Measurements from ENCODE around the gene RNF225. TPM values are rescaled to one million over a fixed set of nuclear protein-coding genes. Genes with fewer than 3 reads are reported as not detected.
"Not testable (repeated sequence)": the region's sequence is repeated elsewhere in the genome, so short reads cannot be mapped to it uniquely, and the experiment has no call there.

Gene RNF225
- polyA plus RNA-seq, 4 donors, result 0.10 TPM; not detected in 3

- no peak for DNase-seq (ENCODE audit: low read depth in 4 of 4, low spot score in 3 of 4)
Observed at GRCh38 chr19:58357481-58358145, 37.8 kb upstream of the RNF225 start.

- DNase-seq (ENCODE audit: low read depth in 4 of 4, low spot score in 3 of 4), result peak in 1 of 4 donors; percentile 25
Observed at GRCh38 chr19:58361900-58362271, 33.6 kb upstream of the RNF225 start.

- DNase-seq (ENCODE audit: low read depth in 4 of 4, low spot score in 3 of 4), result peak; percentile 90 to 97 (median 92)
Observed at GRCh38 chr19:58362272-58362994, 33.0 kb upstream of the RNF225 start, which contains the start of gene ZNF497. TSS of gene ZNF497 (minus strand) at chr19:58362751. CDS start at chr19:58357635, 5,116 bp downstream.

GRCh38 chr19:58364146-58364545, 31.3 kb upstream of the RNF225 start:
- no peak for DNase-seq (ENCODE audit: low read depth in 4 of 4, low spot score in 3 of 4)

GRCh38 chr19:58366585-58367430, 28.6 kb upstream of the RNF225 start:
- DNase-seq (ENCODE audit: low read depth in 4 of 4, low spot score in 3 of 4), result no peak

GRCh38 chr19:58367698-58368454, 27.6 kb upstream of the RNF225 start:
- DNase-seq (ENCODE audit: low read depth in 4 of 4, low spot score in 3 of 4), result no peak

GRCh38 chr19:58368561-58369360, 26.7 kb upstream of the RNF225 start:
- no peak for DNase-seq (ENCODE audit: low read depth in 4 of 4, low spot score in 3 of 4)

GRCh38 chr19:58372311-58373133, 22.9 kb upstream of the RNF225 start:
- no peak for DNase-seq (ENCODE audit: low read depth in 4 of 4, low spot score in 3 of 4)

- DNase-seq (ENCODE audit: low read depth in 4 of 4, low spot score in 3 of 4), result no peak
Observed at GRCh38 chr19:58374200-58374599, 21.3 kb upstream of the RNF225 start.

- DNase-seq (ENCODE audit: low read depth in 4 of 4, low spot score in 3 of 4), result not testable (repeated sequence)
Observed at GRCh38 chr19:58376724-58377123, 18.7 kb upstream of the RNF225 start.

- DNase-seq (ENCODE audit: low read depth in 4 of 4, low spot score in 3 of 4), result no peak
Observed at GRCh38 chr19:58379246-58379645, 16.2 kb upstream of the RNF225 start.

GRCh38 chr19:58380037-58380661, 15.3 kb upstream of the RNF225 start:
- no peak for DNase-seq (ENCODE audit: low read depth in 4 of 4, low spot score in 3 of 4)

- peak; percentile 98 to 100 (median 99) for DNase-seq (ENCODE audit: low read depth in 4 of 4, low spot score in 3 of 4)
Observed at GRCh38 chr19:58380662-58381459, 14.6 kb upstream of the RNF225 start, which contains the start of gene ZNF837. TSS of gene ZNF837 (minus strand) at chr19:58381030. CDS start at chr19:58369332, 11,698 bp downstream.

- no peak for DNase-seq (ENCODE audit: low read depth in 4 of 4, low spot score in 3 of 4)
Observed at GRCh38 chr19:58381460-58382212, 13.8 kb upstream of the RNF225 start.

- DNase-seq (ENCODE audit: low read depth in 4 of 4, low spot score in 3 of 4), result no peak
Observed at GRCh38 chr19:58382997-58383603, 12.4 kb upstream of the RNF225 start.

- no peak for DNase-seq (ENCODE audit: low read depth in 4 of 4, low spot score in 3 of 4)
Observed at GRCh38 chr19:58385313-58385890, 10.1 kb upstream of the RNF225 start.

Measured in right renal pelvis (tissue), 4 donors.